HepG2 (cell line): Measurements from ENCODE around the gene DEFB112. TPM values are rescaled to one million over a fixed set of nuclear protein-coding genes. Genes with fewer than 3 reads are reported as not detected.

Source experiments
- AHDC1 ChIP-seq: sonication (generic); formaldehyde crosslinking; IDR thresholded peaks from 2 replicates; pipeline ENCODE4 v1.5.1; 2020; ENCODE audit warnings: mild to moderate bottlenecking, missing genetic modification reagents, borderline replicate concordance
- AKAP8 ChIP-seq: sonication (generic); formaldehyde crosslinking; IDR thresholded peaks from 2 replicates; pipeline ENCODE4 v1.5.1; 2020; ENCODE audit warnings: mild to moderate bottlenecking, missing genetic modification reagents
- ATF7 ChIP-seq, 2 experiments: fragments of 450-650 bp in 1 of 2; sonication (generic) in 1 of 2; formaldehyde crosslinking in 1 of 2; IDR thresholded peaks; 2 replicates each; pipeline versions ENCODE4 v1.4.0 to v1.6.1; 2016 to 2020; ENCODE audit warnings: antibody characterized with exemption in 1 of 2, mild to moderate bottlenecking in 1 of 2, missing genetic modification reagents in 1 of 2
- CREM ChIP-seq, 2 experiments: sonication (generic) in 1 of 2; formaldehyde crosslinking in 1 of 2; IDR thresholded peaks; 2 replicates each; pipeline versions ENCODE4 v1.4.0 to v1.6.1; 2016 to 2020; ENCODE audit warnings: antibody characterized with exemption in 1 of 2, mild to moderate bottlenecking in 1 of 2, missing genetic modification reagents in 1 of 2
- CSRNP1 ChIP-seq: sonication (generic); formaldehyde crosslinking; IDR thresholded peaks from 2 replicates; pipeline ENCODE4 v1.8.1; 2023; ENCODE audit warnings: mild to moderate bottlenecking, missing genetic modification reagents
- HNF1A ChIP-seq, 2 experiments: sonication (generic) in 1 of 2; formaldehyde crosslinking in 1 of 2; IDR thresholded peaks; 2 replicates each; pipeline versions ENCODE4 v1.4.0 to v1.6.1; 2016 to 2020; ENCODE audit warnings: borderline replicate concordance in 1 of 2, low read depth in 1 of 2, mild to moderate bottlenecking in 1 of 2, missing genetic modification reagents in 1 of 2
- JUNB ChIP-seq: sonication (generic); formaldehyde crosslinking; IDR thresholded peaks from 2 replicates; pipeline ENCODE4 v1.8.0; 2022; ENCODE audit warnings: missing genetic modification reagents, mild to moderate bottlenecking, borderline replicate concordance
- KDM1A ChIP-seq: IDR thresholded peaks from 2 replicates; pipeline ENCODE4 v1.6.1; 2016; ENCODE audit warnings: missing compliant biosample characterization
- MIER2 ChIP-seq: IDR thresholded peaks from 2 replicates; pipeline ENCODE4 v1.6.1; 2016; ENCODE audit warnings: missing biosample characterization, missing genetic modification reagents
- MTF1 ChIP-seq: sonication (generic); formaldehyde crosslinking; IDR thresholded peaks from 2 replicates; pipeline ENCODE4 v1.5.0; 2020; ENCODE audit warnings: missing genetic modification reagents
- POGZ ChIP-seq: sonication (generic); formaldehyde crosslinking; IDR thresholded peaks from 2 replicates; pipeline ENCODE4 v1.4.0; 2020; ENCODE audit warnings: mild to moderate bottlenecking, missing genetic modification reagents
- RAD21 ChIP-seq: fragments of 450-650 bp; formaldehyde crosslinking; IDR thresholded peaks from 2 replicates; pipeline ENCODE4 v1.5.0; 2020; ENCODE audit warnings: mild to moderate bottlenecking
- SMARCE1 ChIP-seq: fragments of 450-650 bp; IDR thresholded peaks from 2 replicates; pipeline ENCODE4 v1.6.1; 2017; ENCODE audit warnings: borderline replicate concordance
- SP4 ChIP-seq: sonication (generic); formaldehyde crosslinking; IDR thresholded peaks from 2 replicates; pipeline ENCODE4 v1.8.1; 2023; ENCODE audit warnings: mild to moderate bottlenecking, missing genetic modification reagents
- YEATS4 ChIP-seq: sonication (generic); formaldehyde crosslinking; IDR thresholded peaks from 2 replicates; pipeline ENCODE4 v1.4.0; 2020; ENCODE audit warnings: missing genetic modification reagents, borderline replicate concordance
- ZFP41 ChIP-seq: sonication (generic); formaldehyde crosslinking; IDR thresholded peaks from 2 replicates; pipeline ENCODE4 v1.4.0; 2020; ENCODE audit warnings: mild to moderate bottlenecking, missing genetic modification reagents, borderline replicate concordance
- ZFP90 ChIP-seq: sonication (generic); formaldehyde crosslinking; IDR thresholded peaks from 2 replicates; pipeline ENCODE4 v1.8.0; 2022; ENCODE audit warnings: missing genetic modification reagents, mild to moderate bottlenecking, inconsistent platforms, borderline replicate concordance
- ZNF180 ChIP-seq: sonication (generic); formaldehyde crosslinking; IDR thresholded peaks from 2 replicates; pipeline ENCODE4 v1.4.0; 2020; ENCODE audit warnings: low read depth, missing genetic modification reagents, borderline replicate concordance
- ZNF329 ChIP-seq: sonication (generic); formaldehyde crosslinking; IDR thresholded peaks from 2 replicates; pipeline ENCODE4 v1.9.0; 2021; ENCODE audit warnings: low read depth, mild to moderate bottlenecking, missing genetic modification reagents
- ZNF33B ChIP-seq: sonication (generic); formaldehyde crosslinking; IDR thresholded peaks from 2 replicates; pipeline ENCODE4 v1.5.1; 2020; ENCODE audit warnings: mild to moderate bottlenecking, missing genetic modification reagents
- polyA plus RNA-seq, 8 experiments: library from polyadenylated mRNA; depleted of rRNA in 3 of 8; stranded (reverse) in 7 of 8; unstranded in 1 of 8; fragments of >200 nt; fragmentation: Illumina TruSeq in 4 of 8; extraction: Trizol in 4 of 8; gene quantifications; 2 replicates each; pipeline versions ENCODE4 v1.2.1 to v1.2.3, GENCODE V29; 2011 to 2016; ENCODE audit warnings: low read depth in 4 of 8, missing spikeins in 1 of 8, mixed read lengths in 1 of 8; ENCODE audit not compliant: insufficient read depth in 1 of 8
- total RNA-seq, 5 experiments: library from RNA; depleted of rRNA; stranded (reverse); fragments of >200 nt; fragmentation: Illumina TruSeq; extraction: Trizol; gene quantifications; 2 replicates each; pipeline ENCODE4 v1.2.3, GENCODE V29; 2016; ENCODE audit warnings: low read depth in 1 of 5

DEFB112 gene
- total and polyA plus RNA-seq, 2 of the 13 experiments (the other 11 are each of a cell fraction or from before 2014, with no cell fraction given): not detected

DNA sequence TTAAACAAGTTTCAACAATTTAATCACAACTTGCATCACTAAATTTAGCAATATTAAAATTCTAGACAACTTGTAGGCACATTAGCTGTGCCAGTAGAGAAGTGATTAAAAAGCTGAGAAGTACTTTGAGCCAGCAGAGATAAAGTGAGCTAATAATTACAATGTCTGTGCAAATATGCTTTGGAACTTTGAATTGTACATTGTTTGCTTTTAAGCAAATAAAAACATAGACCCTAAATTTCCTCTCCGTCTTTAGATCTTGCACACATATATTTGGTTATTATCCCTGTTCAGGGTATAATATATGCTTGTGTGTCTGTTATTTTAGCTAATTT, 44.2 kb upstream of the DEFB112 start (continued):
- peak; percentile 66; the same call in 1 of the 2 replicates for TF ChIP-seq AHDC1 (CRISPR knock-in tag)
- TF ChIP-seq ZFP41 (CRISPR knock-in tag): no peak
- peak; percentile 92 for TF ChIP-seq HNF1A (IDR thresholded peaks at IDR 0.05; ENCODE audit: low read depth)
- no peak for TF ChIP-seq HNF1A (CRISPR knock-in tag; IDR thresholded peaks at IDR 0.05; ENCODE audit: borderline replicate concordance)
- no peak for TF ChIP-seq CSRNP1 (CRISPR knock-in tag)
- TF ChIP-seq CREM (IDR thresholded peaks at IDR 0.05): peak; percentile 66
- TF ChIP-seq CREM (CRISPR knock-in tag; IDR thresholded peaks at IDR 0.05): no peak
- no peak for TF ChIP-seq MIER2
- TF ChIP-seq AKAP8 (CRISPR knock-in tag): no peak
- no peak for TF ChIP-seq POGZ (CRISPR knock-in tag)
- no peak for TF ChIP-seq KDM1A (CRISPR knock-in tag)
- no peak for TF ChIP-seq ZFP90 (CRISPR knock-in tag)
- no peak for TF ChIP-seq ZNF180 (CRISPR knock-in tag)
- TF ChIP-seq SMARCE1: no peak
- TF ChIP-seq RAD21 (CRISPR knock-in tag): no peak
- TF ChIP-seq ZNF329 (CRISPR knock-in tag): no peak
- no peak for TF ChIP-seq ZNF33B (CRISPR knock-in tag)
- TF ChIP-seq JUNB (CRISPR knock-in tag): no peak
- TF ChIP-seq YEATS4 (CRISPR knock-in tag): no peak
- no peak for TF ChIP-seq ATF7 (IDR thresholded peaks at IDR 0.05)
- TF ChIP-seq ATF7 (CRISPR knock-in tag; IDR thresholded peaks at IDR 0.05): no peak
- no peak for TF ChIP-seq SP4 (CRISPR knock-in tag)
- no peak for TF ChIP-seq MTF1 (CRISPR knock-in tag)
